ENCODE data around the gene SMYD3. TPM values are rescaled to one million over a fixed set of nuclear protein-coding genes. Genes with fewer than 3 reads are reported as not detected.
A peak's percentile ranks its signal among the peaks of the same experiment; 100 is the strongest.

SMYD3 gene
- total and polyA plus RNA-seq, 2 of the 4 experiments (the other 2 are of a cell fraction): 26.5 to 37.6 TPM

DNA sequence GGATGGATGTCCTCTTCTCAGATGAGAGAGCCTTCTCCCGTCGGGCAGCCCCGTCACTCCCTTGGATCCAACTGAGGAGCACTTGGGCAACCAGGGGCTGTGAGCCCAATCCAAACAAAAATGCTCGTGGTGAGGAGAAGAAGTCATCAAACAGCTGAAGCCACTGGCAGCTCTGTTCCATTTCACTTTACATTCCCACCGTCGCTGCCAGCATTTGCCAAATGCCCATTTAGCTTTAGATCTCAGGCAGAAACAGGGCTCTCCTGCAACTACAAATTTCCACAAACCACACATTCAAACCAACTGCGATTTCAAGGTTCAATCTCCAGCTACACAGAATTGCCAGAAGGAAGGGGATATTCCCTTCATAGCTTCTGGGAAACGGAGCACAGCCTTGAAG, 634.6 kb downstream of the SMYD3 start:
- ChIA-PET CTCF (no interaction called here), POLR2A (ENCODE audit: unreplicated experiment) (interaction anchor here (0.8 kb wide), 1 partner anchor 84 kb away, joined by 4 read pairs; no protein-coding TSS in a partner anchor)
- H4K20me1 ChIP-seq (ENCODE audit: insufficient read depth, low read length): no peaks in the 10 kb centered on the region
- H3K4me3 ChIP-seq (ENCODE audit: insufficient read depth, low read depth, low read length): no peak overlapping the region
- H3K56ac ChIP-seq (ENCODE audit: extremely low read depth, insufficient read depth, low read length): no peak overlapping the region
- H3K79me1 ChIP-seq (ENCODE audit: low read depth in 1 of 2, low read length in 2 of 2): peaks cover 0 to 11% of the 10 kb centered on the region in 2 experiments; a peak in 2 of 4 replicates
- H2BK20ac ChIP-seq (ENCODE audit: low read depth, low read length): peak overlapping the region; percentile 89
- no peaks in the 10 kb centered on the region for H3K9me3 ChIP-seq (ENCODE audit: control insufficient read depth, insufficient read depth, low read length)
- H3K9ac ChIP-seq (ENCODE audit: low read depth, low read length): no peak overlapping the region
- in situ Hi-C loops (cut with MboI; ENCODE audit: low sequenced_read_pairs): no loop called here
- no peak overlapping the region for H3K4me2 ChIP-seq (ENCODE audit: low read depth, low read length)
- H3K9me1 ChIP-seq (ENCODE audit: insufficient read depth, low read length): peaks cover 25% of the 10 kb centered on the region
- H2BK15ac ChIP-seq (ENCODE audit: low read depth, low read length): peak overlapping the region; percentile 71; the same call in 2 of the 3 replicates
- H2BK5ac ChIP-seq (ENCODE audit: low read depth, low read length, poor library complexity, severe bottlenecking): peak overlapping the region; percentile 76
- TF ChIP-seq FOS (IDR thresholded peaks at IDR 0.05; ENCODE audit: low read depth, low read length) (no peak), POLR2A (IDR thresholded peaks at IDR 0.05; ENCODE audit: low read depth, low read length) (0 out of 2 replicates have a peak, but pooled peaks have one; percentile 23)
- dilution Hi-C loops (cut with HindIII; ENCODE audit: low sequenced_read_pairs, unreplicated experiment): no loop called here
- peak overlapping the region; percentile 80 for H3K18ac ChIP-seq (ENCODE audit: low read depth, low read length)
- ATAC-seq (ENCODE audit: low read depth): no peak
- peak overlapping the region; percentile 3 for H2AK9ac ChIP-seq (replicated peaks; ENCODE audit: low read depth, low read length, poor library complexity)
- no TSS peak for BruUV-seq (replicated peaks)
- H2AK5ac ChIP-seq (ENCODE audit: low read depth, low read length): peak overlapping the region; percentile 77
- H3K36me3 ChIP-seq (ENCODE audit: control insufficient read depth, insufficient read depth, low read length): no peaks in the 10 kb centered on the region
- peak overlapping the region; percentile 0 to 74; a peak in 3 of 4 replicates for H4K8ac ChIP-seq (ENCODE audit: low read depth in 2 of 2, low read length in 2 of 2)
- peaks cover 40% of the 10 kb centered on the region for H3K4me1 ChIP-seq (ENCODE audit: control insufficient read depth, insufficient read depth, low read length)
- peak overlapping the region; percentile 85 for H3K14ac ChIP-seq (replicated peaks; ENCODE audit: low read depth, low read length)
- peak overlapping the region; percentile 63; the same call in 1 of the 2 replicates for H4K5ac ChIP-seq (ENCODE audit: low read depth, low read length)
- H2BK120ac ChIP-seq (ENCODE audit: low read depth, low read length): peak overlapping the region; percentile 98
- H3K23ac ChIP-seq (ENCODE audit: low read depth, low read length): 0 out of 2 replicates have a peak overlapping the region, but pooled peaks have one; percentile 13
- H3K27me3 ChIP-seq (ENCODE audit: control insufficient read depth, insufficient read depth, low read length): no peaks in the 10 kb centered on the region
- intact Hi-C loops (cut with micrococcal nuclease): loop anchor here (5.0 to 10.0 kb wide), 3 partner anchors 115 to 358 kb away; no protein-coding TSS in a partner anchor
- H2AFZ ChIP-seq (replicated peaks; ENCODE audit: low read length, poor library complexity): peak overlapping the region; percentile 86
- H3K4ac ChIP-seq (ENCODE audit: low read depth, low read length): peak overlapping the region; percentile 81
- peak overlapping the region; percentile 23 for H3K27ac ChIP-seq (ENCODE audit: insufficient read depth, low read length)
- H4K91ac ChIP-seq (ENCODE audit: insufficient read depth, low read depth, low read length): peak overlapping the region; percentile 81
- DNase-seq: no peak
- WGBS, 2 experiments (ENCODE audit: extremely low coverage in 2 of 2, insufficient read length in 1 of 2): 75% methylated on average over 3 of the region's 8 CpGs; no CpG with 5 or more reads in 1 of the 2 experiments
